Rectal smooth muscle tissue (tissue), 1 donor: Measurements from ENCODE around the gene SYTL3.
"Not testable (repeated sequence)": the region's sequence is repeated elsewhere in the genome, so short reads cannot be mapped to it uniquely, and the experiment has no call there.

Experiments
- H3K27ac ChIP-seq: one replicate; pipeline ENCODE4 v1.7.0; 2013; ENCODE audit warnings: low read depth, low read length, inconsistent platforms
- H3K27me3 ChIP-seq: one replicate; pipeline ENCODE4 v1.7.0; 2013; ENCODE audit warnings: low read length; ENCODE audit not compliant: control insufficient read depth, insufficient read depth
- H3K36me3 ChIP-seq: one replicate; pipeline ENCODE4 v1.7.0; 2013; ENCODE audit warnings: low read length; ENCODE audit not compliant: control insufficient read depth, insufficient read depth
- H3K4me1 ChIP-seq: one replicate; pipeline ENCODE4 v1.7.0; 2013; ENCODE audit warnings: low read length; ENCODE audit not compliant: control insufficient read depth, insufficient read depth
- H3K4me3 ChIP-seq: one replicate; pipeline ENCODE4 v1.7.0; 2013; ENCODE audit warnings: low read length
- H3K9ac ChIP-seq: one replicate; pipeline ENCODE4 v1.7.0; 2013; ENCODE audit warnings: low read length

Gene SYTL3

GRCh38 chr6:158680015-158680414 is 30.2 kb downstream of the SYTL3 start:
- Histone ChIP-seq H3K36me3 (no peaks in the 10 kb centered on the region), H3K4me3 (no peak overlapping the region), H3K4me1 (no peaks in the 10 kb centered on the region), H3K27me3 (no peaks in the 10 kb centered on the region), H3K9ac (no peak overlapping the region), H3K27ac (no peak overlapping the region)

- no peak overlapping the region for H3K9ac ChIP-seq
- H3K36me3 ChIP-seq, result no peaks in the 10 kb centered on the region
- no peaks in the 10 kb centered on the region for H3K27me3 ChIP-seq
- no peak overlapping the region for H3K4me3 ChIP-seq
- H3K27ac ChIP-seq, result no peak overlapping the region
- H3K4me1 ChIP-seq, result no peaks in the 10 kb centered on the region
Observed at GRCh38 chr6:158680481-158680880, 30.6 kb downstream of the SYTL3 start.

- Histone ChIP-seq H3K4me3 (no peak overlapping the region), H3K4me1 (no peaks in the 10 kb centered on the region), H3K9ac (no peak overlapping the region), H3K27me3 (no peaks in the 10 kb centered on the region), H3K27ac (no peak overlapping the region), H3K36me3 (no peaks in the 10 kb centered on the region)
Observed at GRCh38 chr6:158684311-158684710, 34.5 kb downstream of the SYTL3 start.

- H3K36me3 ChIP-seq, result no peaks in the 10 kb centered on the region
- no peaks in the 10 kb centered on the region for H3K4me1 ChIP-seq
- no peak overlapping the region for H3K27ac ChIP-seq
- H3K27me3 ChIP-seq, result no peaks in the 10 kb centered on the region
- no peak overlapping the region for H3K9ac ChIP-seq
- no peak overlapping the region for H3K4me3 ChIP-seq
Observed at GRCh38 chr6:158684745-158685324, 35.0 kb downstream of the SYTL3 start.

- Histone ChIP-seq H3K27me3 (no peaks in the 10 kb centered on the region), H3K4me1 (no peaks in the 10 kb centered on the region), H3K9ac (no peak overlapping the region), H3K27ac (no peak overlapping the region), H3K36me3 (no peaks in the 10 kb centered on the region), H3K4me3 (no peak overlapping the region)
Observed at GRCh38 chr6:158686311-158686710, 36.5 kb downstream of the SYTL3 start.

GRCh38 chr6:158686791-158687381 is 37.0 kb downstream of the SYTL3 start:
- H3K4me1 ChIP-seq, result no peaks in the 10 kb centered on the region
- no peak overlapping the region for H3K27ac ChIP-seq
- H3K9ac ChIP-seq, result no peak overlapping the region
- H3K36me3 ChIP-seq, result no peaks in the 10 kb centered on the region
- no peak overlapping the region for H3K4me3 ChIP-seq
- no peaks in the 10 kb centered on the region for H3K27me3 ChIP-seq

GRCh38 chr6:158687506-158687905 is 37.7 kb downstream of the SYTL3 start:
- no peak overlapping the region for H3K4me3 ChIP-seq
- no peaks in the 10 kb centered on the region for H3K27me3 ChIP-seq
- no peak overlapping the region for H3K27ac ChIP-seq
- H3K9ac ChIP-seq, result no peak overlapping the region
- no peaks in the 10 kb centered on the region for H3K36me3 ChIP-seq
- no peaks in the 10 kb centered on the region for H3K4me1 ChIP-seq

GRCh38 chr6:158688860-158689259 is 39.0 kb downstream of the SYTL3 start:
- no peak overlapping the region for H3K4me3 ChIP-seq
- no peaks in the 10 kb centered on the region for H3K27me3 ChIP-seq
- no peaks in the 10 kb centered on the region for H3K4me1 ChIP-seq
- no peaks in the 10 kb centered on the region for H3K36me3 ChIP-seq
- H3K9ac ChIP-seq, result no peak overlapping the region
- H3K27ac ChIP-seq, result no peak overlapping the region

- no peaks in the 10 kb centered on the region for H3K27me3 ChIP-seq
- peaks cover 2% of the 10 kb centered on the region for H3K4me1 ChIP-seq
- no peak overlapping the region for H3K9ac ChIP-seq
- H3K4me3 ChIP-seq, result no peak overlapping the region
- H3K27ac ChIP-seq, result no peak overlapping the region
- no peaks in the 10 kb centered on the region for H3K36me3 ChIP-seq
Observed at GRCh38 chr6:158694913-158695312, 45.1 kb downstream of the SYTL3 start.

- H3K27me3 ChIP-seq, result no peaks in the 10 kb centered on the region
- no peak overlapping the region for H3K27ac ChIP-seq
- H3K36me3 ChIP-seq, result no peaks in the 10 kb centered on the region
- no peak overlapping the region for H3K9ac ChIP-seq
- H3K4me1 ChIP-seq, result peaks cover 2% of the 10 kb centered on the region
- no peak overlapping the region for H3K4me3 ChIP-seq
Observed at GRCh38 chr6:158697811-158698210, 48.0 kb downstream of the SYTL3 start.

- Histone ChIP-seq H3K4me1 (peaks cover 2% of the 10 kb centered on the region), H3K27ac (no peak overlapping the region), H3K9ac (no peak overlapping the region), H3K4me3 (no peak overlapping the region), H3K36me3 (no peaks in the 10 kb centered on the region), H3K27me3 (no peaks in the 10 kb centered on the region)
Observed at GRCh38 chr6:158698931-158699330, 49.1 kb downstream of the SYTL3 start.

- H3K36me3 ChIP-seq, H3K4me3 ChIP-seq, H3K27me3 ChIP-seq, H3K4me1 ChIP-seq, H3K27ac ChIP-seq, H3K9ac ChIP-seq: not testable (repeated sequence)
Observed at GRCh38 chr6:158701268-158701667, 51.4 kb downstream of the SYTL3 start.

GRCh38 chr6:158703111-158703836 is 53.4 kb downstream of the SYTL3 start:
- Histone ChIP-seq H3K4me1 (peaks cover 23% of the 10 kb centered on the region), H3K36me3 (no peaks in the 10 kb centered on the region), H3K4me3 (no peak overlapping the region), H3K9ac (no peak overlapping the region), H3K27ac (no peak overlapping the region), H3K27me3 (no peaks in the 10 kb centered on the region)
